Esophagus (tissue), 2 donors: ENCODE data around the gene TNFAIP8L3. TPM values are rescaled to one million over a fixed set of nuclear protein-coding genes. Genes with fewer than 3 reads are reported as not detected.
A peak's percentile ranks its signal among the peaks of the same experiment; 100 is the strongest.

ENCODE experiments used
- H3K27ac ChIP-seq, 2 donors: one replicate each; pipeline ENCODE4 v1.5.1; 2013; ENCODE audit warnings: low read depth in 2 of 2, mild to moderate bottlenecking in 2 of 2, inconsistent platforms in 1 of 2, low read length in 1 of 2, moderate library complexity in 1 of 2
- H3K27me3 ChIP-seq, 2 donors: one replicate each; pipeline ENCODE4 v1.6.1; 2013; ENCODE audit warnings: low read length in 2 of 2, control low read depth in 1 of 2, mild to moderate bottlenecking in 1 of 2; ENCODE audit not compliant: insufficient read depth in 2 of 2, control insufficient read depth in 1 of 2
- H3K36me3 ChIP-seq, 2 donors: one replicate each; pipeline ENCODE4 v1.6.1; 2013; ENCODE audit warnings: low read length in 1 of 2; ENCODE audit not compliant: control insufficient read depth in 2 of 2, insufficient read depth in 2 of 2
- H3K4me1 ChIP-seq, 2 donors: one replicate each; pipeline ENCODE4 v1.6.1; 2013; ENCODE audit warnings: low read length in 1 of 2; ENCODE audit not compliant: control insufficient read depth in 2 of 2, insufficient read depth in 2 of 2
- H3K4me3 ChIP-seq, 2 donors: one replicate each; pipeline ENCODE4 v1.5.1; 2013; ENCODE audit warnings: low read length in 2 of 2, mild to moderate bottlenecking in 2 of 2, low read depth in 1 of 2, moderate library complexity in 1 of 2
- H3K9me3 ChIP-seq, 2 donors: one replicate each; pipeline ENCODE4 v1.6.1; 2013; ENCODE audit warnings: mild to moderate bottlenecking in 2 of 2, low read depth in 1 of 2, low read length in 1 of 2, moderate library complexity in 1 of 2; ENCODE audit not compliant: control insufficient read depth in 2 of 2, insufficient read depth in 1 of 2
- WGBS, 2 donors: extraction: QIAGEN DNeasy Blood & Tissue Kit; methylation state at CpG; one replicate each; pipeline ENCODE4 v1.1.7; 2013; 5-methylcytosine and 5-hydroxymethylcytosine counted together
- polyA plus RNA-seq, 2 donors: library from polyadenylated mRNA; stranded (reverse); fragments of 200-250 nt; gene quantifications; one replicate each; pipeline ENCODE4 v1.2.3, GENCODE V29; 2013
- donor health status: healthy with polysubstance abuse.
- donor health status: Bipolar disorder and iron deficiency.

Gene TNFAIP8L3
- polyA plus RNA-seq, 2 donors = 9.0 to 9.3 TPM

- WGBS, 2 donors = 1 to 2% methylated on average over 65 of the region's 65 CpGs
- peak overlapping the region; percentile 63 to 69 for H3K4me3 ChIP-seq
Measured at GRCh38 chr15:51093839-51094605, 684 bp downstream of the TNFAIP8L3 start.

GRCh38 chr15:51093488-51093838 lies 1.2 kb downstream of the TNFAIP8L3 start:
- H3K27me3 ChIP-seq = no peaks in the 10 kb centered on the region
- H3K4me3 ChIP-seq = peak overlapping the region; percentile 63 to 69
- peaks cover 3 to 5% of the 10 kb centered on the region in 2 donors for H3K4me1 ChIP-seq
- WGBS, 2 donors = 19 to 22% methylated on average over 21 of the region's 21 CpGs
- no peaks in the 10 kb centered on the region for H3K36me3 ChIP-seq
- H3K9me3 ChIP-seq = no peaks in the 10 kb centered on the region
- peak overlapping the region; percentile 41 to 53 for H3K27ac ChIP-seq

More at GRCh38 chr15:51093839-51094605, 684 bp downstream of the TNFAIP8L3 start:
- H3K36me3 ChIP-seq = no peaks in the 10 kb centered on the region
- peaks cover 3 to 5% of the 10 kb centered on the region in 2 donors for H3K4me1 ChIP-seq
- H3K27me3 ChIP-seq = no peaks in the 10 kb centered on the region
- no peaks in the 10 kb centered on the region for H3K9me3 ChIP-seq
- peak overlapping the region; percentile 67 to 75 for H3K27ac ChIP-seq

- Histone ChIP-seq H3K4me3 (no peak overlapping the region), H3K4me1 (peaks cover 3 to 5% of the 10 kb centered on the region in 2 donors), H3K36me3 (no peaks in the 10 kb centered on the region), H3K27me3 (no peaks in the 10 kb centered on the region), H3K27ac (no peak overlapping the region), H3K9me3 (no peaks in the 10 kb centered on the region)
- WGBS, 2 donors = 67 to 71% methylated on average over 12 of the region's 12 CpGs
Measured at GRCh38 chr15:51092480-51093040, 2.1 kb downstream of the TNFAIP8L3 start.

- H3K27me3 ChIP-seq = no peaks in the 10 kb centered on the region
- H3K36me3 ChIP-seq = no peaks in the 10 kb centered on the region
- H3K4me1 ChIP-seq = peaks cover 3 to 5% of the 10 kb centered on the region in 2 donors
- peak overlapping the region; percentile 27 to 33 for H3K27ac ChIP-seq
- no peak overlapping the region for H3K4me3 ChIP-seq
- no peaks in the 10 kb centered on the region for H3K9me3 ChIP-seq
- 49 to 64% methylated on average over 3 of the region's 3 CpGs for WGBS, 2 donors
Measured at GRCh38 chr15:51090753-51091152, 4.0 kb downstream of the TNFAIP8L3 start.

GRCh38 chr15:51089699-51090453 lies 4.8 kb downstream of the TNFAIP8L3 start:
- Histone ChIP-seq H3K4me1 (peaks cover 3 to 5% of the 10 kb centered on the region in 2 donors), H3K4me3 (no peak overlapping the region), H3K36me3 (no peaks in the 10 kb centered on the region), H3K27ac (no peak overlapping the region), H3K9me3 (no peaks in the 10 kb centered on the region), H3K27me3 (no peaks in the 10 kb centered on the region)
- WGBS, 2 donors = 64 to 67% methylated on average over 4 of the region's 4 CpGs

GRCh38 chr15:51089041-51089440 lies 5.7 kb downstream of the TNFAIP8L3 start:
- 85 to 100% methylated on average over 1 of the region's 1 CpG for WGBS, 2 donors
- Histone ChIP-seq H3K9me3 (no peaks in the 10 kb centered on the region), H3K27me3 (no peaks in the 10 kb centered on the region), H3K27ac (no peak overlapping the region), H3K36me3 (no peaks in the 10 kb centered on the region), H3K4me3 (no peak overlapping the region), H3K4me1 (peaks cover 2 to 3% of the 10 kb centered on the region in 2 donors)

- Histone ChIP-seq H3K9me3 (no peaks in the 10 kb centered on the region), H3K4me3 (no peak overlapping the region), H3K27ac (no peak overlapping the region), H3K36me3 (peaks cover 0 to under 1% of the 10 kb centered on the region in 2 donors), H3K4me1 (peaks cover 3% of the 10 kb centered on the region in 2 donors), H3K27me3 (no peaks in the 10 kb centered on the region)
- WGBS, 2 donors = 74 to 86% methylated on average over 2 of the region's 2 CpGs
Measured at GRCh38 chr15:51088585-51088984, 6.1 kb downstream of the TNFAIP8L3 start.

- H3K9me3 ChIP-seq = no peaks in the 10 kb centered on the region
- peaks cover 0 to 3% of the 10 kb centered on the region in 2 donors for H3K4me1 ChIP-seq
- no peak overlapping the region for H3K27ac ChIP-seq
- no peaks in the 10 kb centered on the region for H3K27me3 ChIP-seq
- no peak overlapping the region for H3K4me3 ChIP-seq
- WGBS, 2 donors = 83 to 86% methylated on average over 1 of the region's 1 CpG
- H3K36me3 ChIP-seq = peaks cover 0 to 1% of the 10 kb centered on the region in 2 donors
Measured at GRCh38 chr15:51087513-51087912, 7.2 kb downstream of the TNFAIP8L3 start.

GRCh38 chr15:51086409-51086808 lies 8.3 kb downstream of the TNFAIP8L3 start:
- H3K4me1 ChIP-seq = peaks cover 0 to 3% of the 10 kb centered on the region in 2 donors
- H3K36me3 ChIP-seq = peaks cover 0 to 1% of the 10 kb centered on the region in 2 donors
- H3K27ac ChIP-seq = no peak overlapping the region
- H3K9me3 ChIP-seq = no peaks in the 10 kb centered on the region
- no peak overlapping the region for H3K4me3 ChIP-seq
- no peaks in the 10 kb centered on the region for H3K27me3 ChIP-seq
- WGBS, 2 donors = 89 to 91% methylated on average over 4 of the region's 4 CpGs
